Right lobe of liver (tissue), 6 donors: ENCODE data around the gene PLPP4. TPM values are rescaled to one million over a fixed set of nuclear protein-coding genes. Genes with fewer than 3 reads are reported as not detected.

ENCODE experiments used
- ATAC-seq, 4 donors: fragments of 200-7000 bp; cut with Tn5 transposase; one replicate each; pipeline ENCODE4 v1.9.1; 2020; ENCODE audit warnings: mild to moderate bottlenecking in 4 of 4, moderate library complexity in 4 of 4
- DNase-seq, 3 donors: peaks; one replicate each; pipeline ENCODE4 v3.0.0-alpha.2; 2020
- H3K27ac ChIP-seq, 3 donors: fragments of 200-600 bp; one replicate each; pipeline ENCODE4 v1.8.0; 2022
- H3K27me3 ChIP-seq, 2 donors: fragments of 200-600 bp; one replicate each; pipeline ENCODE4 v1.8.0; 2022
- H3K36me3 ChIP-seq, 4 donors: fragments of 200-600 bp; sonication (generic) in 1 of 4; one replicate each; pipeline versions ENCODE4 v1.5.1 to v1.8.0; 2017 to 2022; ENCODE audit warnings: control low read depth in 1 of 4
- H3K4me1 ChIP-seq, 4 donors: fragments of 200-600 bp; sonication (generic) in 1 of 4; one replicate each; pipeline versions ENCODE4 v1.5.1 to v1.8.0; 2017 to 2022; ENCODE audit warnings: control low read depth in 1 of 4
- H3K4me3 ChIP-seq, 3 donors: fragments of 200-600 bp; one replicate each; pipeline ENCODE4 v1.8.0; 2022
- H3K9me3 ChIP-seq, 4 donors: fragments of 200-600 bp; sonication (generic) in 1 of 4; one replicate each; pipeline versions ENCODE4 v1.5.1 to v1.8.0; 2017 to 2022; ENCODE audit warnings: control low read depth in 1 of 4
- POLR2A ChIP-seq: fragments of 450-650 bp; IDR thresholded peaks from one replicate; pipeline ENCODE4 v1.6.1; 2017; ENCODE audit warnings: antibody characterized with exemption, mild to moderate bottlenecking
- WGBS: methylation state at CpG from one replicate; pipeline ENCODE4 v1.1.6; 2018; ENCODE audit warnings: low coverage, low lambda C conversion rate; ENCODE audit not compliant: insufficient coverage; ENCODE audit errors: missing lambda C conversion rate; 5-methylcytosine and 5-hydroxymethylcytosine counted together
- intact Hi-C, 2 donors: fragments of 100-400 bp; cut with DNase I; formaldehyde crosslinking; loops; one replicate each; pipeline versions ENCODE4 v1.11.2 to v1.14.1; 2022
- total RNA-seq, 6 experiments: library from RNA; depleted of rRNA in 2 of 6; stranded (reverse); fragments of >200 nt in 2 of 6; fragmentation: NEBNext Ultra II Directional in 3 of 6; extraction: Animal tissue kit (Norgen Biotek cat#: 25700) in 3 of 6; gene quantifications; one replicate each; pipeline versions ENCODE4 v1.1.0 to v1.2.4, GENCODE V29; 2016 to 2023
- TF ChIP-seq, protein P1 (sequence below), 4 donors: fragments of 200-600 bp in 3 of 4; fragments of 450-650 bp in 1 of 4; IDR thresholded peaks; one replicate each; pipeline versions ENCODE4 v1.5.1 to v1.8.0; 2016 to 2022; ENCODE audit warnings: antibody characterized with exemption in 4 of 4, mild to moderate bottlenecking in 2 of 4
- donor health status: DM: no; HTN: yes; CAD: no.
- donor health status: DM: no; HTN: no; CAD: no.
- donor health status: DM: no; HTN: no; CAD: no.
- donor health status: DM: no; HTN: yes; CAD: no.
- donor health status: DM: no; HTN: yes; CAD: no.

The PLPP4 gene
- total RNA-seq, 6 experiments from 2014 or later = 0.35 to 0.81 (median 0.37) TPM; not detected in 1

DNA sequence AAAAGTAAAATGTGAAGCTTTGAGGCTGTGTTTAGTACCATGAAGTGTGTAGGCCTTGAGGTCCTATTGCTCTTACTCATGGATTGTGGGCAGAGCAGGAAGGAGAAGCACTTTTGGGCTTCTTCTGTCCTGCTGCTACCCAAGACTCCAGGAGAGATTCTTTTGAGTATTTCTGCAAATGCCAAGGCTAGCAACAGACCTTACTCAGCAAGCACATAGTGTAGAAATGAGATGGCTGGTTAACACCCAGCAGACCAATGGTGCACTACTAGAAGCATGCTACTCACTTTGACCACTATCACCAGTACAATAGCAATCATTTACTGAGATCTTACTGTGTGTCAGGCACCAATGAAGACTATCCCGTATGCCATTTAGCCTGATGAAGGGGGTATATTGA lies 3.2 kb downstream of the PLPP4 start:
- TF ChIP-seq, protein P1, sequence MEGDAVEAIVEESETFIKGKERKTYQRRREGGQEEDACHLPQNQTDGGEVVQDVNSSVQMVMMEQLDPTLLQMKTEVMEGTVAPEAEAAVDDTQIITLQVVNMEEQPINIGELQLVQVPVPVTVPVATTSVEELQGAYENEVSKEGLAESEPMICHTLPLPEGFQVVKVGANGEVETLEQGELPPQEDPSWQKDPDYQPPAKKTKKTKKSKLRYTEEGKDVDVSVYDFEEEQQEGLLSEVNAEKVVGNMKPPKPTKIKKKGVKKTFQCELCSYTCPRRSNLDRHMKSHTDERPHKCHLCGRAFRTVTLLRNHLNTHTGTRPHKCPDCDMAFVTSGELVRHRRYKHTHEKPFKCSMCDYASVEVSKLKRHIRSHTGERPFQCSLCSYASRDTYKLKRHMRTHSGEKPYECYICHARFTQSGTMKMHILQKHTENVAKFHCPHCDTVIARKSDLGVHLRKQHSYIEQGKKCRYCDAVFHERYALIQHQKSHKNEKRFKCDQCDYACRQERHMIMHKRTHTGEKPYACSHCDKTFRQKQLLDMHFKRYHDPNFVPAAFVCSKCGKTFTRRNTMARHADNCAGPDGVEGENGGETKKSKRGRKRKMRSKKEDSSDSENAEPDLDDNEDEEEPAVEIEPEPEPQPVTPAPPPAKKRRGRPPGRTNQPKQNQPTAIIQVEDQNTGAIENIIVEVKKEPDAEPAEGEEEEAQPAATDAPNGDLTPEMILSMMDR (IDR thresholded peaks at IDR 0.05) = no peak
- TF ChIP-seq POLR2A = no peak
- no peak overlapping the region for H3K4me3 ChIP-seq
- no peak overlapping the region for H3K27ac ChIP-seq
- peaks cover 0 to 12% (median 0%) of the 10 kb centered on the region in 4 donors for H3K4me1 ChIP-seq
- intact Hi-C loops = no loop called here
- WGBS = 36% methylated on average over 1 of the region's 1 CpG
- DNase-seq = no peak
- peaks cover 0 to 7% of the 10 kb centered on the region in 2 donors for H3K27me3 ChIP-seq
- no peaks in the 10 kb centered on the region for H3K9me3 ChIP-seq
- H3K36me3 ChIP-seq = no peaks in the 10 kb centered on the region
- ATAC-seq = no peak

DNA sequence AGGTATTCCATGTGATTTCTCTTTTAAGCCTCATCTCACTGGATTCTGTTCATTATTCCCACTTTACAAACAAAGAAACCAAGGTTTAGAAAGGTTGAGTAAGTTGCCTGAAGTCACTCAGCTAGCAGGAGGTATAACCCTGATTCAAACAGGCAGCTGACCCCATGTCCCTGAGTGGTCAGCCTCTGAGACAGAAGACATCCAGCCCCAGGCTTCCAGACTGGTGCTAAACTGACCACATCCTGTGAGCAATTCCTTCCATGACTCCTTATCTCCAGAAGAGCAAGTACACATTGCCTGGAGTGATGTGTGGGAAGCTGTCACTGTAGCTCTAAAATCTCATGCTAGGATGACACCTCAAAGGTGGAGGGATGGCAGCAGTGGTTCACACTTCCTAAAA lies 3.7 kb downstream of the PLPP4 start:
- Histone ChIP-seq H3K27ac (no peak overlapping the region), H3K9me3 (no peaks in the 10 kb centered on the region), H3K27me3 (peaks cover 0 to 7% of the 10 kb centered on the region in 2 donors), H3K4me3 (no peak overlapping the region), H3K36me3 (no peaks in the 10 kb centered on the region), H3K4me1 (peaks cover 0 to 12% (median 0%) of the 10 kb centered on the region in 4 donors)
- TF ChIP-seq POLR2A = no peak
- TF ChIP-seq, protein P1 (IDR thresholded peaks at IDR 0.05) = no peak
- DNase-seq (no peak), ATAC-seq (no peak)
- intact Hi-C loops = no loop called here

GRCh38 chr10:120462018-120462682 lies 5.1 kb downstream of the PLPP4 start:
- no peaks in the 10 kb centered on the region for H3K9me3 ChIP-seq
- TF ChIP-seq, protein P1 (IDR thresholded peaks at IDR 0.05) = no peak
- no peak for TF ChIP-seq POLR2A
- peaks cover 0 to 6% (median 0%) of the 10 kb centered on the region in 4 donors for H3K4me1 ChIP-seq
- 71% methylated on average over 1 of the region's 8 CpGs for WGBS
- H3K4me3 ChIP-seq = no peak overlapping the region
- intact Hi-C loops = no loop called here
- H3K36me3 ChIP-seq = no peaks in the 10 kb centered on the region
- H3K27ac ChIP-seq = no peak overlapping the region
- H3K27me3 ChIP-seq = peaks cover 0 to 4% of the 10 kb centered on the region in 2 donors
- DNase-seq = no peak
- no peak for ATAC-seq

DNA sequence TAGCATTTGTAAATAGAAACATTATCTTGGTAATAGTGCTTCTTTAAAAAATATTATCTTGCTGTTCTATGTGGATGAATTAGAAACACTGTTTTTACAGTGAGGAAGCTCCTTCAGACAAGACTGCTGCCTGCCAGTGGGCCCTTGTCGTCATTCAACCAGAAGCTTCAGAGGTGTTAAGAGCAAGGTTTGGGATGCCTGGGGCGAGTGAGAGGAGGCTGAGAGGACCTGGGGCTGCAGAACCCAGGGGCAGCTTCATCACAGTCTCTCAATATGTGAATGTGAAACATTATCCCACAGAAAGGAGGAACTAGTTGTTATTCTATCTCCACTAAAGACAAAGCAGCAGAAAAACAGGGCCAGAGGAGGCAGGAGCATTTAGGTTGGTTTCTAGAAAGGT lies 8.1 kb downstream of the PLPP4 start:
- intact Hi-C loops = no loop called here
- ATAC-seq = no peak
- Histone ChIP-seq H3K4me3 (no peak overlapping the region), H3K36me3 (no peaks in the 10 kb centered on the region), H3K9me3 (no peaks in the 10 kb centered on the region), H3K4me1 (no peaks in the 10 kb centered on the region), H3K27ac (no peak overlapping the region), H3K27me3 (no peaks in the 10 kb centered on the region)
- no peak for DNase-seq
- WGBS = 23% methylated on average over 2 of the region's 2 CpGs
- no peak for TF ChIP-seq POLR2A
- TF ChIP-seq, protein P1 (IDR thresholded peaks at IDR 0.05) = no peak
